Nephron (organoid): ENCODE results near the gene KLHL22.

Experiments
- H3K27ac Mint-ChIP-seq, 3 experiments: 2 replicates each; pipeline ENCODE4 v1.8.0; 2020; ENCODE audit warnings: mixed read lengths in 3 of 3, mild to moderate bottlenecking in 2 of 3, moderate library complexity in 1 of 3
- H3K27me3 Mint-ChIP-seq: 2 replicates; pipeline ENCODE4 v1.8.0; 2021; ENCODE audit warnings: low read depth, mild to moderate bottlenecking, moderate library complexity, mixed read lengths
- H3K36me3 Mint-ChIP-seq: 2 replicates; pipeline ENCODE4 v1.8.0; 2020; ENCODE audit warnings: low read depth, mixed read lengths
- H3K4me1 Mint-ChIP-seq: 2 replicates; pipeline ENCODE4 v1.8.0; 2020; ENCODE audit warnings: mixed read lengths
- H3K4me3 Mint-ChIP-seq, 3 experiments: 2 replicates each; pipeline ENCODE4 v1.8.0; 2020; ENCODE audit warnings: mild to moderate bottlenecking in 3 of 3, mixed read lengths in 3 of 3, moderate library complexity in 2 of 3
- H3K9me3 Mint-ChIP-seq: 2 replicates; pipeline ENCODE4 v1.8.0; 2020; ENCODE audit warnings: mixed read lengths
- CTCF ChIP-seq, 3 experiments: fragments of 200-600 bp; sonication (generic); IDR thresholded peaks; one replicate each; pipeline ENCODE4 v1.5.0; 2021; ENCODE audit warnings: antibody characterized with exemption in 3 of 3; ENCODE audit not compliant: unreplicated experiment in 3 of 3

KLHL22 gene

GRCh38 chr22:20432244-20432686 lies 63.3 kb downstream of the KLHL22 start:
- peak overlapping the region; percentile 32 to 56 (median 41) for H3K4me3 Mint-ChIP-seq
- no peaks in the 10 kb centered on the region for H3K9me3 Mint-ChIP-seq
- H3K27me3 Mint-ChIP-seq: peaks cover 49% of the 10 kb centered on the region
- H3K4me1 Mint-ChIP-seq: peaks cover 18% of the 10 kb centered on the region
- peaks cover 30% of the 10 kb centered on the region for H3K36me3 Mint-ChIP-seq
- H3K27ac Mint-ChIP-seq: no peak overlapping the region
- no peak for TF ChIP-seq CTCF (IDR thresholded peaks at IDR 0.05; ENCODE audit: unreplicated experiment in 3 of 3)

GRCh38 chr22:20431511-20432192 lies 63.9 kb downstream of the KLHL22 start:
- Mint-ChIP-seq H3K27me3 (peaks cover 44% of the 10 kb centered on the region), H3K9me3 (no peaks in the 10 kb centered on the region), H3K4me1 (peaks cover 18% of the 10 kb centered on the region), H3K36me3 (peaks cover 35% of the 10 kb centered on the region), H3K4me3 (peak overlapping the region; percentile 53 to 56 (median 56)), H3K27ac (no peak overlapping the region)
- no peak for TF ChIP-seq CTCF (IDR thresholded peaks at IDR 0.05; ENCODE audit: unreplicated experiment in 3 of 3)

GRCh38 chr22:20430720-20431510 lies 64.7 kb downstream of the KLHL22 start:
- TF ChIP-seq CTCF (IDR thresholded peaks at IDR 0.05; ENCODE audit: unreplicated experiment in 3 of 3): peak in 2 of 3 experiments; percentile 37 to 48
- H3K27me3 Mint-ChIP-seq: peaks cover 42% of the 10 kb centered on the region
- H3K4me1 Mint-ChIP-seq: peaks cover 18% of the 10 kb centered on the region
- H3K27ac Mint-ChIP-seq: no peak overlapping the region
- H3K9me3 Mint-ChIP-seq: no peaks in the 10 kb centered on the region
- H3K4me3 Mint-ChIP-seq: peak overlapping the region in 2 of 3 experiments; percentile 43 to 56
- peaks cover 35% of the 10 kb centered on the region for H3K36me3 Mint-ChIP-seq

- no peaks in the 10 kb centered on the region for H3K9me3 Mint-ChIP-seq
- no peak overlapping the region for H3K27ac Mint-ChIP-seq
- peaks cover 11% of the 10 kb centered on the region for H3K4me1 Mint-ChIP-seq
- H3K36me3 Mint-ChIP-seq: peaks cover 31% of the 10 kb centered on the region
- H3K4me3 Mint-ChIP-seq: peak overlapping the region in 2 of 3 experiments; percentile 43 to 56
- H3K27me3 Mint-ChIP-seq: peaks cover 35% of the 10 kb centered on the region
- TF ChIP-seq CTCF (IDR thresholded peaks at IDR 0.05; ENCODE audit: unreplicated experiment in 3 of 3): no peak
Observed at GRCh38 chr22:20430101-20430719, 65.4 kb downstream of the KLHL22 start.

GRCh38 chr22:20429254-20430100 lies 66.1 kb downstream of the KLHL22 start:
- TF ChIP-seq CTCF (IDR thresholded peaks at IDR 0.05; ENCODE audit: unreplicated experiment in 3 of 3): no peak
- H3K4me3 Mint-ChIP-seq: peak overlapping the region in 1 of 3 experiments; percentile 1
- peaks cover 29% of the 10 kb centered on the region for H3K27me3 Mint-ChIP-seq
- H3K36me3 Mint-ChIP-seq: peaks cover 26% of the 10 kb centered on the region
- H3K4me1 Mint-ChIP-seq: peaks cover 5% of the 10 kb centered on the region
- H3K9me3 Mint-ChIP-seq: no peaks in the 10 kb centered on the region
- H3K27ac Mint-ChIP-seq: no peak overlapping the region
